ENCODE results near the gene SCYL2. TPM values are rescaled to one million over a fixed set of nuclear protein-coding genes. Genes with fewer than 3 reads are reported as not detected.

The SCYL2 gene
- polyA plus RNA-seq, 1 donor: 52.9 TPM

Other genes with a start within 250 kb of the SCYL2 start
- gene BLTP3B, start 124.3 kb upstream of the SCYL2 start, polyA plus RNA-seq: 19.2 TPM
- 27.9 TPM for gene ACTR6, start 66.4 kb upstream of the SCYL2 start, polyA plus RNA-seq
- 5.5 TPM for gene DEPDC4, start 98 bp upstream of the SCYL2 start, polyA plus RNA-seq
- gene SLC17A8, start 89.9 kb downstream of the SCYL2 start, polyA plus RNA-seq: 1.5 TPM
- gene NR1H4, start 206.7 kb downstream of the SCYL2 start, polyA plus RNA-seq: 76.9 TPM

All from large intestine (tissue), 1 donor.